Breast epithelium (tissue), 4 donors: ENCODE results near the gene UMODL1. TPM values are rescaled to one million over a fixed set of nuclear protein-coding genes. Genes with fewer than 3 reads are reported as not detected.

ENCODE experiments used
- DNase-seq, 2 donors: peaks; one replicate each; pipeline ENCODE4 v3.0.0-alpha.2; 2019; ENCODE audit warnings: low spot score in 2 of 2
- H3K27ac ChIP-seq, 2 donors: fragments of 200-600 bp; sonication (generic) in 1 of 2; one replicate each; pipeline ENCODE4 v1.5.1; 2016 to 2019; ENCODE audit warnings: mild to moderate bottlenecking in 1 of 2
- H3K27me3 ChIP-seq, 2 donors: fragments of 200-600 bp; sonication (generic) in 1 of 2; one replicate each; pipeline versions ENCODE4 v1.5.1 to v1.6.0; 2017 to 2019; ENCODE audit warnings: control low read depth in 1 of 2, mild to moderate bottlenecking in 1 of 2
- H3K36me3 ChIP-seq: fragments of 200-600 bp; one replicate; pipeline ENCODE4 v1.5.1; 2019
- H3K4me1 ChIP-seq, 2 donors: fragments of 200-600 bp; sonication (generic); one replicate each; pipeline ENCODE4 v1.5.1; 2016 to 2019; ENCODE audit warnings: control low read depth in 1 of 2
- H3K4me3 ChIP-seq, 3 donors: fragments of 200-600 bp; sonication (generic); 1 replicate in 2 of 3; 2 replicates in 1 of 3; pipeline ENCODE4 v1.5.1; 2016 to 2019; ENCODE audit warnings: mild to moderate bottlenecking in 3 of 3, moderate library complexity in 2 of 3
- H3K9me3 ChIP-seq, 2 donors: fragments of 200-600 bp; sonication (generic) in 1 of 2; one replicate each; pipeline ENCODE4 v1.5.1; 2016 to 2019; ENCODE audit warnings: control low read depth in 1 of 2
- CTCF ChIP-seq, 3 donors: fragments of 450-650 bp; IDR thresholded peaks; one replicate each; pipeline ENCODE4 v1.5.1; 2016 to 2017; ENCODE audit warnings: antibody characterized with exemption in 3 of 3, mild to moderate bottlenecking in 3 of 3, moderate library complexity in 3 of 3
- POLR2A ChIP-seq: fragments of 450-650 bp; IDR thresholded peaks from one replicate; pipeline ENCODE4 v1.6.1; 2016; ENCODE audit warnings: antibody characterized with exemption, mild to moderate bottlenecking, moderate library complexity
- POLR2AphosphoS5 ChIP-seq, 3 donors: sonication (generic); formaldehyde crosslinking; IDR thresholded peaks; one replicate each; pipeline ENCODE4 v1.6.1; 2017; ENCODE audit warnings: antibody characterized with exemption in 3 of 3
- intact Hi-C: fragments of 100-400 bp; cut with DNase I; formaldehyde crosslinking; loops from one replicate; pipeline ENCODE4 v1.15.1; 2023; ENCODE audit warnings: low total_unique reads
- total RNA-seq, 3 donors: library from RNA; depleted of rRNA; stranded (reverse); fragments of >200 nt; gene quantifications; one replicate each; pipeline ENCODE4 v1.1.0, GENCODE V29; 2016

The UMODL1 gene
- total RNA-seq, 3 donors from 2014 or later = not detected

GRCh38 chr21:42191696-42192595 is 120.8 kb downstream of the UMODL1 start:
- TF ChIP-seq POLR2A = no peak
- no peak for TF ChIP-seq POLR2AphosphoS5 (IDR thresholded peaks at IDR 0.05)
- TF ChIP-seq CTCF (IDR thresholded peaks at IDR 0.05) = no peak
- no peaks in the 10 kb centered on the region for H3K4me1 ChIP-seq
- peak in 1 of 2 donors; percentile 17 for DNase-seq
- intact Hi-C loops = no loop called here
- no peaks in the 10 kb centered on the region for H3K27me3 ChIP-seq
- H3K9me3 ChIP-seq = no peaks in the 10 kb centered on the region
- H3K27ac ChIP-seq = no peak overlapping the region
- H3K36me3 ChIP-seq = no peaks in the 10 kb centered on the region
- H3K4me3 ChIP-seq = no peak overlapping the region

Other genes with a start within 250 kb of the UMODL1 start
- gene PRDM15, start 192.0 kb upstream of the UMODL1 start, total RNA-seq = 10 to 100 TPM in 1 of 3 donors, 1 to 10 TPM in 2; 6.6 to 14.1 (median 9.2) TPM
- 10 to 100 TPM; 37.0 to 73.8 (median 41.6) TPM for gene C2CD2, start 117.3 kb upstream of the UMODL1 start, total RNA-seq
- gene ZBTB21, start 61.0 kb upstream of the UMODL1 start, total RNA-seq = 10 to 100 TPM; 15.2 to 18.1 (median 16.1) TPM
- gene ABCG1, start 147.8 kb downstream of the UMODL1 start, total RNA-seq = 10 to 100 TPM; 10.6 to 26.2 (median 23.7) TPM
- 100 to 1,000 TPM in 1 of 3 donors, 10 to 100 TPM in 1, under 1 TPM in 1; 0.96 to 108 (median 11.4) TPM for gene TFF3, start 244.1 kb downstream of the UMODL1 start, total RNA-seq